GOT3 (cell line): ENCODE results near the gene OR52M1.
"Not testable (repeated sequence)": the region's sequence is repeated elsewhere in the genome, so short reads cannot be mapped to it uniquely, and the experiment has no call there.

ENCODE experiments used
- DNase-seq: peaks from one replicate; lab custom pipeline; 2025; ENCODE audit warnings: mixed read lengths; lab: John Stamatoyannopoulos, UW

The OR52M1 gene

DNA sequence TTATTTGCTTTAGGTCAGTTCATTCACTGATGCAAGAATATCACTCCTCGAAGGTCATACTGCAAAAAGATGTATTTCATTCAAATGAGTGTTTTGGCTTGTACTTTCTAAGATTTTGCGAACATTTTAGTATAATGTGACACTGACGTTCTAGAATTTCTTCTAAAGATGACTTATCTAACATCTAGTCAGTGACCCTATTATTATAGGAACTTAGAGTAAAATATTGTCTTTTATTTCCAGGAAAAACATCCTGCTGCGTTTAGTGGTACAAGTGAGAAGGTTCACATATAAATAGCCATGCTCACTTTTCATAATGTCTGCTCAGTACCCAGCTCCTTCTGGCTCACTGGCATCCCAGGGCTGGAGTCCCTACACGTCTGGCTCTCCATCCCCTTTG is at the start of gene OR52M1:
Gene OR52M1 (plus strand): TSS at position 301 of the 400 bp plus-strand sequence. CDS start 0 bp downstream, at position 301.
- no peak for DNase-seq

GRCh38 chr11:4495487-4495886 is 49.5 kb upstream of the OR52M1 start:
- DNase-seq = no peak

DNA sequence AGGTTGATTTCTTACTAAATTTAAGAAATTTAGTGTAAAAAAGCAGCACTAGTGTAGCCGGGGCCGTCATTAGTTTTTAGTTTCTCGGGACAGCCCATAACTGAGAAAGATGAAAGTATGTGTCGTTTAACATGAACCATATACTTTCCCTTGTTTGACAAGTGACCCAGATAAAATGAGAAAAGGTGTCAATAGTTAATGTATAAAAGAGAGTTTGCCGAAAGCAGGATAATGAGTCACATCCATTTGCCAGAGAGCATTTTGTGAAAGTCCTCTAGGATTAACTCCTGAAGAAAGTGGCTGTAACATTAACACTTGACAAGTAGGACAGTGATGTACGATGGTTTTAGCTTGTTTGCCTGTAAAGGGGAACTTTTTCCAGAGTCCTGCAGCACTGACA is 49.0 kb upstream of the OR52M1 start:
- no peak for DNase-seq

DNA sequence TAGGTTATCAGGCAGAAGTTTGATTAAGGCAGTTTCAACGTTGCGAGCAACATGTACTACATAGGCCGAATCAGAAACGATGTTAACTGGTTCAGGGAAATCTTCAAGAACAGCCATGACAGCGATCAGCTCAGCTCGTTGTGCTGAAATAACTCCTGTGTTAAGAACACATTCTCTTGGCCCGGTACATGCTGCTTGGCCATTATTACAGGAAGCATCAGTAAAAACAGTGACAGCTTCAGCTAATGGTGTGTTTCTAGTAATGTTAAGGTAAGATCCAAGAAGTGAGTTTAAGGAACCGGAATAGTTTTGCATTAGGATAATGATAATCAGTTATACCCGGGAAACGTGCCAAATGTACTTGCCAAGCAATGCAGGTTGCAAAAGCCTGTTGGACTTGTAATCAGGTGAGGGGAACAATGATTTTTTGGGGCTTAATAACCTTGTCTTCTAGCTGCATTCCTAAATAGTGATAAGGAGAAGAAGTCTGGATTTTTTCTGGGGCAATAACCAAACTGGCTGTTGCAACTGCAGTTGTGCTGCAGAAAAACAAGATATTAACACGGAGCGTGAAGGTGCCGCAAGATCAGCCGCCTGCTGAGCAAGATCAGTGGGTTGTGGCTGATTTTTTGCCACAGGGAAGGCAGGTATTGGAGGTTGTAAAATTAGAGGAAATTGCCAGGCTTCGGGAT is 48.3 kb upstream of the OR52M1 start:
- no peak for DNase-seq

DNA sequence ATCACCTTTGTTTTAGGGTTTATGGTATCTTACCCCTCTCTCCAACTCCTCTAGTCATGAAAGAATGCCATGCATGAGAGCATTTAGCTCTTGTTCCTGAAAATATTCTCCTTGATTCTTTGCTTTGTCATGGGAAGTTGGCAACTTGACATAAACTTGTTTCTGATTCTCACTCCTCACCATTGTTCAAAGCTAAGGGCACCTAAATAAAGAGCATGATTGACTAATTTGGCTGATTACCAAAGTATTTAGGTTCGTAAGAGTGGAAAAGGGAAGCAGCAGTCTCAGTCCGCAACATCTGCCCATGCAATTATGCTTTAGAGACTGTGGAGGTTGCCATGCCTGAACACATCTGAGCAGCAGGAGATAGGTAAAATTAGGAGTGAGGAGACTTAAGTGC is 36.1 kb upstream of the OR52M1 start:
- DNase-seq = no peak

GRCh38 chr11:4511282-4512245 is 33.4 kb upstream of the OR52M1 start:
- no peak for DNase-seq

DNA sequence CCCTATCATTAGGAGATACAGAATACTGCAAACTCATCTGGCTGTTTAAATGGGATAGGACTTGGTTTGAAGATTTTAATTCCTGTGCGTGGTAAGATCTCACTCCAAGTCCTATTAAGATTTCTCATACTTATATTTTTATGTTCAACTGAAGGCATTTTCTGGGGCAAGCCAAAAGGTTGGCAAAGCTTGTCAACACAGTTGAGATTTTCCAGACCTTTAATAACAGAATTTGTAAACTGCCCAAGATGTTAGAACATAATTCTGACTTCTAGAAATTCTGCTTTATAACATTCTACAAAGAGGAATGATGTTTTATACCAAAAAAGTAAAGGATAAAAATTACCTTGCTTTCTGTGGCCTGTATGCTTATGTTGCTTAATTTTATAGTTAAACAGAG is 30.8 kb upstream of the OR52M1 start:
- no peak for DNase-seq

GRCh38 chr11:4522339-4522738 is 22.7 kb upstream of the OR52M1 start:
- DNase-seq = no peak

GRCh38 chr11:4522752-4523151 is 22.2 kb upstream of the OR52M1 start:
- DNase-seq = no peak

GRCh38 chr11:4523666-4524065 is 21.3 kb upstream of the OR52M1 start:
- DNase-seq = no peak

DNA sequence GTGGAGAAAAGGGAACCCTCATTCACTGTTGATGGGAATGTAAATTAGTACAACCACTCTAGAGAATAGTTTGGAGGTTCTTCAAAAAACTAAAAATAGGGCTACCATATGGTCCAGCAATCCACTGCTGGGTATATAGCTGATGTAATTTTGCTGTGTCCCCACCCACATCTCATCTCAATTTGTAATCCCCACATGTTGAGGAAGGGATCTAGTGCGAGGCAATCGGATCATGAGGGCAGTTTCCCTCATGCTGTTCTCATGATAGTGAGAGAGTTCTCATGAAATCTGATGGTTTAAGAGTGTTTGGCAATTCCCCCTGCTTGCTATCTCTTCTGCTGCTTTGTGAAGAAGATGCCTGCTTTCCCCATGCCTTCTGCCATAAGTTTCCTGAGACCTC is 17.1 kb upstream of the OR52M1 start:
- no peak for DNase-seq

- DNase-seq = not testable (repeated sequence)
These were observed 13.3 kb upstream of the OR52M1 start for GRCh38 chr11:4531686-4532085.

DNA sequence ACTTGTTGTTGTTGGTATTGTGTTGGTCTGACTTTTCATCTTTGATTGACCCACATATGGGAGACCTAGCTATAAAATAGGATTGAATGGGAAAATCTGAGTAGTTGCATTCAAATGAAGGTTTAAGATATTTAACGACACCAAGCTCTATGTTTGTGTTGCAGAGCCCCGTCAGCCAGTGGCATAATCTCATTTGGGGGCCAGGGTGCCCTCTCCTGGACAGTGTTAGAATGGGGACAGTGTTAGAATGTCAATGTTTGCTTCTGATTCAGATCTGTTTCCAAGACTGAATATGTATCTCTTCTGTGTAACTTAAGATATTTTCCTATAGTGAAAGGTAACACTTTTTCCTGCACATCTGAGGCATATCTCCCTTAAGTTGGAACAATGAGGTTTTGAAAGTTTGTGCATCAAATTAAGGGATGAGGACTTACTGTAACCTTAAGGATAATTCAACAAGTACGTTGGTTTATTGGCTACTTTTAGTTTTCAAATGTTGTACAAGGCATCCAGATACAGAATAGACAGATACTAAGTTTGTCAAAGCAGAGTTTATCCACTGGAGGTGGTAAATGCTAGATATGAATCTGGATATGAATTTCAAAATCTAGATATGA is 5.3 kb upstream of the OR52M1 start:
- DNase-seq = no peak

GRCh38 chr11:4541071-4541470 is 3.9 kb upstream of the OR52M1 start:
- no peak for DNase-seq

- no peak for DNase-seq
These were observed 1.4 kb upstream of the OR52M1 start for GRCh38 chr11:4543561-4543960.

DNA sequence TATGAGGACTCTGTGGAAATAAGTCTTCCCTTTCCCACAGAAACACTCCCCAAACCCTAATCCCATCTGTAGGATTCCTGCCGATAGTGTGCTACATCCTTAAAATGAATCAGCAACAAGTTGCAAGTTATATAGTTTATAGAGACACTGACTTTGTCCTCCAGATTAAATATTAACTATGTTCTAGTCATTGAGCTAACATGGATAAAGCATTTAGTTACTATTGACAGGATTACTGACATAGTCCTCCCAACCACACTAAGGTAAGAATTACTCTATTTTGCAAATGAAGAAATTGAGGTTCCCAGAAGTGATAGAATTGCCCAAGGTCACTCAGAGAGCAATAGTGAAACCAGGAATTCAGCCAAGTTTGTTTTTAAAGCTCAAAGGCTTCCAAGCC is 1.9 kb downstream of the OR52M1 start:
- no peak for DNase-seq

DNA sequence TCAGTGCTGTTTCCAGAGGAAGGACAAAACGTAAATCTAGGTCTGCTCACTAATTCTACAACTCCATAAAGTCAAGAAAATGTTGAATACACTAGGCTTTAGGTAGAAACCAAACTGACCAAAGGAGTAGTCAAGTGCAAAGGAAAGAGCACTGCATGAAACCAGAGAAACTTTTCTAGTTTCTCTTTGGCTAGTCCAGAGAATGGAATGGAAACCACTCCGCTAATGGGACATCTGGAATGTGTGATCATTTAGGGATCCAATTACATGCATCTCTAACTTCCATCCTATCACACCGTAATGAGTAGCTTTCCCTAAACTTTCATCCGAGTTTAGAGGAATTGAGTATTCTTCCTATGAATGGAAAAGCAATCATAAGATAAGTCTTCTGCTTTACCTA is 2.4 kb downstream of the OR52M1 start:
- DNase-seq = no peak

DNA sequence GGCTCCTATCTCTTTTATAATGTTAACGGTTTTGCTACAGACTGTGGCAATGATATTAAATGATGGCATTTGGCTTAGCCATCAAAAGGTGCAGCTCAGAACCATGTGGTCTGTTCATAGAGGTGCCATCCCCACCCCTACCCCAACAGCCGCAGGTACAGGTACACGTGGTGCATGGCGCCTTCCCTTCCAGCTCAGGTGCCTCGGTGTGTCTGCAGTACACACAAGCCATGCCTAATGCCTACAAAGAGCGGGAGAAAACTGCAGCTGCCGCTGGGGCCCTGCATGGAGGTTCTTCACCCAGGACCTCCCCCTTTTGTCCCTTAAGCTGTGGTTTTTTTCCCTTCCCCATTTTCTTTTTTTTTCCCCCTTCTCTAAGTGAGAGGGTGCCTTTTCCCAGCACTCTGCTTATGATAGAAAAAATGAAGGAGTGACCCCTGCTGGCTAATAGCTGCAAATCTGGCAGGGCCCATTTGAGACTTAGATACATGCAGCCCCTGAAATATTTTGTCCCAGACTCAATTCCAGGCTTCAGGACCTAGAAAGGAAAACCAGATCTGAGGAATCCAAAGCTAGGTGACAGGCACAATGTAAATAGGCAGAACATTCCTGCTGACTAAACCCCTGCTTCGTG is 6.5 kb downstream of the OR52M1 start:
- no peak for DNase-seq

DNA sequence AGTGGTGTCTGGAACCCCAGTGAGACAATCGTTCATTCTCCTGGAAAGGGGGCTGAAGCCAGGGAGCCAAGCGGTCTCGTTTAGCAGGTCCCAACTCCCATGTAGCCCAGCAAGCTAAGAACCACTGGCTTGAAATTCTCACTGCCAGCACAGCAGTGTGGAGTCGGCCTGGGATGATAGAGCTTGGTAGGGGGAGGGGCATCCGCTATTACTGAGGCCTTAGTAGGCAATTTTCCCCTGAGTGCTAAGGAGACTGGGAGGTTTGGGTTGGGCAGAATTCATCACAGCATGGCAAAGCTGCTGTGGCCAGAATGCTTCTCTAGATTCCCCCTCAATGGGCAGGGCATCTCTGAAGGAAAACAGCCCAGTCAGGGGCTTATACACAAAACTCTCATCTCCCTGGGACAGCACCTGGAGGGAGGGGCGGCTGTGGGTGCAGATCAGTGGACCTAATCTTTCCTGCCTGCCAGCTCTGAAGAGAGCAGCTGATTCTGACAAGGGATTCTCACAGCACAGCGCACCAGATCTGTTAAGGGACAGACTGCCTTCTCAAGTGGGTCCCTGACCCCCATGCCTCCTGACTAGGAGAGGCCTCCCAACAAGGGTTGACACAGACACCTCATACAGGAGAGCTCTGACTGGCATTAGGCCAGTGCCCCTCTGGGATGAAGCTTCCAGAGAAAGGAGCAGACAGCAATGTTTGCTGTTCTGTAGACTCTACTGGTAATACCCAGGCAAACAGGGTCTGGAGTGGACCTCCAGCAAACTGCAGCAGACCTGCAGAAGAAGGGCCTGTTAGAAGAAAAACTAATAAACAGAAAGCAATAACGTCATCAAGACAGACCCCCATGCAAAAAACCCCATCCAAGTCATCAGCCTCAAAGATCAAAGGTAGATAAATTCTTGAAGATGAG is 14.8 kb downstream of the OR52M1 start:
- no peak for DNase-seq

DNA sequence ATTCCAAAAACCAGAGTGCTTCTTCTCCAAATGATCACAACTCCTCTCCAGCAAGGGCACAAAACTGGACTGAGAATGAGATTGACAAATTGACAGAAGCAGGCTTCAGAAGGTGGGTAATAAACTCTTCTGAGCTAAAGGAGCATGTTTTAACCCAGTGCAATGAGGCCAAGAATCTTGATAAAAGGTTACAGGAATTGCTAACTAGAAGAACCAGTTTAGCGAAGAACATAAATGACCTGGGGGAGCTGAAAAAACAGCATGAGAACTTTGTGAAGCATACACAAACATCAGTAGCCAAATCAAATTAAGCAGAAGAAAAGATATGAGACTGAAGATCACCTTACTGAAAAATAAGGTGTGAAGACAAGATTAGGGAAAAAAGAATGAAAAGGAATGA is 15.5 kb downstream of the OR52M1 start:
- no peak for DNase-seq

DNA sequence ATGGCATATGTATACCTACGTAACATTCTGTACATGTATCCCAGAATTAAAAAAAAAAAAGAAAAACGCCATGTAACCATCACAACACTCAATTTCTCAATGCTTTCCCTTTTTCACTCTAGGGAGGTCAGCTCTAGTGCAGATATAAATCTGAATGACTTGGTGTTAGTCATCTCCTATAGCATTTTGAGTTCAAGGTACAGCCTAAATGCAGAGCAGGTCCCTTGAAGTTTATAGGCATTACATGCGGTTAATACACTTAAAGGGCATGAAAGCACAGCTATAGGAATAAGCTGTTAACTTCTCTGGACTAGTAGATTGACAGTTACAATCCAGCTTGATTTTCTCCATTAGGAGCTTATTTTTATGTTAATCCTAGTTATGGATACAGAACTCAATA is 20.4 kb downstream of the OR52M1 start:
- no peak for DNase-seq
